Esophagus muscularis mucosa (tissue), 3 donors: ENCODE measurements around the gene ZKSCAN1.

Source experiments
- POLR2A ChIP-seq: fragments of 450-650 bp; IDR thresholded peaks from one replicate; pipeline ENCODE4 v1.6.1; 2017; ENCODE audit warnings: antibody characterized with exemption, moderate library complexity, mild to moderate bottlenecking, low read depth
- POLR2AphosphoS5 ChIP-seq, 2 donors: sonication (generic); formaldehyde crosslinking; IDR thresholded peaks; one replicate each; pipeline ENCODE4 v1.6.1; 2017; ENCODE audit warnings: antibody characterized with exemption in 2 of 2
- TF ChIP-seq, protein P1 (sequence below), 3 experiments: fragments of 200-600 bp in 2 of 3; fragments of 450-650 bp in 1 of 3; sonication (generic) in 2 of 3; IDR thresholded peaks; one replicate each; pipeline ENCODE4 v1.5.1; 2017 to 2019; ENCODE audit warnings: antibody characterized with exemption in 3 of 3, mild to moderate bottlenecking in 2 of 3, moderate library complexity in 1 of 3

DNA sequence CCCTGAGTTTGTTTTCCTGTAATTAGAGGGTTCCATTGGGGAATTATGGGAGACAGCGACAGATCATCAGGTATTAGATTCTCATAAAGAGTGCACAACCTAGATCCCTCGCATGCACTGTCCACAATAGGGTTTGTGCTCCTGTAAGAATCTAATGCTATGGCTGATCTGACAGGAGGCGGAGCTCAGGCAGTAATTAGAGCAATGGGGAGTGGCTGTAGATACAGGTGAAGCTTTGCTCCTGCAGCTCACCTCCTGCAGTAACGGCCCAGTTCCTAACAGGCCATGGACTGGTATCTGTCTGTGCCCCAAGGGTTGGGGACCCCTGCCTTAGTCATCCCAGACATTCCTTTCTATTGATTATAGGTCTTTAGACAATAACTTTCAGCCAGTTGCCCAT lies 33.3 kb downstream of the ZKSCAN1 start:
- no peak for TF ChIP-seq POLR2A
- no peak for TF ChIP-seq POLR2AphosphoS5 (IDR thresholded peaks at IDR 0.05)
- TF ChIP-seq, protein P1, sequence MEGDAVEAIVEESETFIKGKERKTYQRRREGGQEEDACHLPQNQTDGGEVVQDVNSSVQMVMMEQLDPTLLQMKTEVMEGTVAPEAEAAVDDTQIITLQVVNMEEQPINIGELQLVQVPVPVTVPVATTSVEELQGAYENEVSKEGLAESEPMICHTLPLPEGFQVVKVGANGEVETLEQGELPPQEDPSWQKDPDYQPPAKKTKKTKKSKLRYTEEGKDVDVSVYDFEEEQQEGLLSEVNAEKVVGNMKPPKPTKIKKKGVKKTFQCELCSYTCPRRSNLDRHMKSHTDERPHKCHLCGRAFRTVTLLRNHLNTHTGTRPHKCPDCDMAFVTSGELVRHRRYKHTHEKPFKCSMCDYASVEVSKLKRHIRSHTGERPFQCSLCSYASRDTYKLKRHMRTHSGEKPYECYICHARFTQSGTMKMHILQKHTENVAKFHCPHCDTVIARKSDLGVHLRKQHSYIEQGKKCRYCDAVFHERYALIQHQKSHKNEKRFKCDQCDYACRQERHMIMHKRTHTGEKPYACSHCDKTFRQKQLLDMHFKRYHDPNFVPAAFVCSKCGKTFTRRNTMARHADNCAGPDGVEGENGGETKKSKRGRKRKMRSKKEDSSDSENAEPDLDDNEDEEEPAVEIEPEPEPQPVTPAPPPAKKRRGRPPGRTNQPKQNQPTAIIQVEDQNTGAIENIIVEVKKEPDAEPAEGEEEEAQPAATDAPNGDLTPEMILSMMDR (IDR thresholded peaks at IDR 0.05), result no peak
